ENCODE measurements around the gene KRT80.
A peak's percentile ranks its signal among the peaks of the same experiment; 100 is the strongest.
"Not testable (repeated sequence)": the region's sequence is repeated elsewhere in the genome, so short reads cannot be mapped to it uniquely, and the experiment has no call there.

The KRT80 gene

DNA sequence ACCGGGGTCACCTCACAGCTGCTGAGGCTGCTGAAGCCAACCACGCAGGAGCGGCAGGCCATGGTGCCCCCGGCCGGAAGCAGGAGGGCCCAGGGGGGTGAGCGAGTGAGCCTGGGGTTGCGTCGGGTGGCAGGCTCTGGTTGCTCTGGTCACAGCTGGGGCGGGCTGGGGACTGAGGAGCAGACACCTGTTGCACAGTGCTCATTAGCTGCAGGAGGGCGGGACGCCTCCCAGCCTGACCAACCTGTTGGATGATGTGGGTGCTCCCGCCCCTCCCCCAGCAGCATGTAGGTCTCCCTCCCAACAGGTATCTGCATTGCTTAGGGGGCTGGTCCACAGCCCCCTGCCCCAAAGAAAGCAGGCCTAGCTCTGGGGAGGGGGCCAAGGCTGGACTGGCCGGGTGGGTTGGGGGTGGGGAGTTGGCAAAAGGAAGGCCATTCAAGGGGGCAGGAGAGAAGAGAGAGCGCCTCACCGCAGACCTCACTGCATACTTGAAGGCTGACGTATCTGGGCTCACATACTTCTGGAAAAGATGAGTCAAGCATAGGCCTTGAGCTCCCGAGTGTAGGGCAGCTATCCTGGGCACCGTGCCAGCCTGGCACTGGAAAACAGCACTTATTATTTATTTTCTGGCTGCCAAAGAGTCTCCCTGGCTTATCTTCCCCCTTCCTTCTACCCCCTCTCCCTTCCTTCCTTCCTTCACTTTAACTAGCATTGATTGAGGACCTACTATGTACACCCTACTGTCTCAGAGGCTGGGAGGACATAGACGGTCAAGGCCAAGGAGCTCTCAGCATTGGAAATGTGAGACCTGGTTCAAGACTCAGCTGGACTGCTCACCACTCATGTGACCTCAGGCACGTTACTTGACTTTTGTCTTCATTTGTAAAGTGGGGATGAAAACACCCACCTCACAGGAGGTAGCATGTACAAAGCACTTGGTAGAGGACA is at the start of gene KRT80:
TSS of gene KRT80 (minus strand) at position 174 of the 951 bp plus-strand sequence. CDS start at position 62, 112 bp downstream.
- FAIRE-seq = peak; percentile 90
- DNase-seq (ENCODE audit: low spot score) = peak; percentile 98

DNA sequence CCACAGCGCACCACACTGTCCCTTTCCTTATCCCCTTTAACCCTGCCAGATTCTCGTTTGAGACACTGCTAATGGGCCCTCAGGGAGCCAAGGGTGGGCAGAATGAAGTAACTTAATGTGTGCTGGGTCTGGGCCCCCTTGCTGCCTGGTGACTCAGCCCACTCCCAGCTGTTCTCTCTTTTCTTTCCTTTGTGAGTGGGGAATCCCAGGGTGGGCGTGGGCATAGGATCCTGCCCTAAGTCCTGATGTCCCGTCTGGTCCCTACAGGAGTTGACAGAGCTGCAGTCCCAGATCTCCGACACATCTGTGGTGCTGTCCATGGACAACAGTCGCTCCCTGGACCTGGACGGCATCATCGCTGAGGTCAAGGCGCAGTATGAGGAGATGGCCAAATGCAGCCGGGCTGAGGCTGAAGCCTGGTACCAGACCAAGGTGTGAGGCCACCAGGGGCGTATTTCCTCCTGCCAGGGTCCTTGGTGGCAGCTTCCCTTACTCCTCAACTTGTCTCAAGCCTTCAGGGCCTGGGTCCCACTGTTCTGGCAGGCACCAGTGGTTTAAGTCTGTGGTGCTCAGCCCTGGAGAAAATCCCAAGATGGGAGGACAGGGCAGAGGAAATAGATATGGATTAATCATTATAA is 49.5 kb upstream of the KRT80 start:
- FAIRE-seq (no peak), DNase-seq (ENCODE audit: low spot score) (no peak)

DNA sequence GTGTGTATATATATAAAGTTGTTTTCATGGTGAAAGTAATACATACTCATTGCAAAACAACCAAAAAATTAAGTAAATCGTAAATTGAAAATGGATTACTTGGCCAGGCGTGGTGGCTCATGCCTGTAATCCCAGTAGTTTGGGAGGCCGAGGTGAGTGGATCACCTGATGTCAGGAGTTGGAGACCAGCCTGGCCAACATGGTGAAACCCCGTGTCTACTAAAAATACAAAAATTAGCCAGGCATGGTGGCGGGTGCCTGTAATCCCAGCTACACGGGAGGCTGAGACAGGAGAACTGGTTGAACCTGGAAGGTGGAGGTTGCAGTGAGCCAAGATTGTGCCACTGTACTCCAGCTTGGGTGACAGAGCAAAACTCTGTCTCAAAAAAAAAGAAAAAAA is 48.4 kb upstream of the KRT80 start:
- FAIRE-seq; DNase-seq (ENCODE audit: low spot score): not testable (repeated sequence)

DNA sequence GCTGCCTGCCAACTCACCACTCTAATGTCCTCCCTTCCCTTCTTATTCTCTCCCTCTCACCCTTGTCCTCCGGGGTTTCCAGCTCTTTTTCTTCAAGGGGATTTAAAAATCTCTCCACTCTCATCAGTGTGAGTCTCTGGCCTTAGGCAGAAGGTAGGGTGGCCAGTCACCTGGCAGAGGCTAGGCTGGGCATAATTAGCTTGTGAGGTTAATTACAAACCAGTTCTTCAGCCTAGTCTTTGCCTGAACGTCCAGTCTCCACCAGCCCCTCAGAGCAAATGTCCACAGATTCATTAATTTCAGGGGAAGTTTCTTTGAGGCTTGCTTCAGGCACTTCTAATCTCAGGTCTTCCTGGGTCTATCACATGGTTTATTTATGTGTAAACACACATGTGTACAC is 48.0 kb upstream of the KRT80 start:
- no peak for DNase-seq (ENCODE audit: low spot score)
- no peak for FAIRE-seq

DNA sequence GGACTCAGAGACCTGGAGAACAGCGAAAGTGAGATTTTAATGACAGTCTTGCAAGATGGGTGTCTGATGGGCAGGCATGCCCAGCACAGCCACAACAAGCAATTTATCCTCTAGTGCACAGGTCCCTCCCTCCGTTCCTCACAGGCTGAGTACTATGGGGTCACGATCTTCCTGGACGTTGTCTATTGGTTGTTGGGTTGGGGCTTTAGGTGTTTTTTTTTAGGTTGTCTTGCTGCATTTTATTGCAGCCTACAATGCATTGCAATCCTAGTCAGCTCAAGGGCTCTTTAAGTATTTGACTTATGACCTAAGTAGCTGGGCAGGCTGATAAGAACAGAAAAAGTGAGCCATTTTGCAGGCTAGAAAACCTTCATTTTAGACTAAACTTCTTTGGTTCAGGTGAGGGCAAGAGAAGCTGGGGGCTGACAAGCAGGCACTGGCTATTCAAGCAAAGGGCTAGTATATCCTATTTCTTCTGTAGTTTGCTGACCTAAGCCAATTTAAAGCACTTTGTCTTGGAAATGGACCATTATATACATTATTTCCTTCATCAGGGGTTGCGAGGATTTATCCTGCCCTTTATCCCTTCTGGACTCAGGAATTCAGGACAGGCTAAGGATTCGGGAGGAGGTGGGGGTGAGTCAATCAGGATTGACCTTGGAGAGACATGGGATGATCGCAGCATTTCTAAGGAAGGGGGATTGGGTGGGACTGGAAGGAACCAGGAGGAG is 47.3 kb upstream of the KRT80 start:
- no peak for FAIRE-seq
- DNase-seq (ENCODE audit: low spot score) = no peak

DNA sequence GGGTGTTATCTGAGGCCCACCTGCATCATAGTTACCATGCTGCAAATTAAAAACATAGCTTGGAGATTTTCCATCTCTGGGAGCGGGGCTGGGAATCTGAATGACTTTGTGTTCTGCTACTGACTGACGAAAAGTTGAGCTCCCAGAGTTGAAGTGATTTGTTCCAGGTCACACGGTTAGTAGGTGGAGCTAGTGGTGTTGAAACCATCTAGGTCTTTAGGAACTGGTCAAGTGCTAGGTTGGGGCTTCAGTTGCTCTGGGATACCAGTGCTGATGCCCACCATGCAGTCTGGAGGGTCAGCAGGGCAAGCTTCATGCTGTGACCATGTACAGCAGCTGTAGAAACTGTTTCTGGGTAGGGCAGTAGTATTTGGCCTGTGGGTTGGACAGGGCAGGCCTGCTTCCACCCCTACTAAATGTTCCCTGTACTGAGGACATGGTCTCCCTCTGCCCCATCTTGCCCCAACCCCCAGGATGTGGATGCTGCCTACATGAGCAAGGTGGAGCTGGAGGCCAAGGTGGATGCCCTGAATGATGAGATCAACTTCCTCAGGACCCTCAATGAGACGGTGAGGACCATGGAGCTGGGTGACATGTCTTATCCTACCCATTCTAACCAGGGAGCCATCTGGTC is 46.5 kb upstream of the KRT80 start:
- FAIRE-seq = no peak
- DNase-seq (ENCODE audit: low spot score) = no peak

DNA sequence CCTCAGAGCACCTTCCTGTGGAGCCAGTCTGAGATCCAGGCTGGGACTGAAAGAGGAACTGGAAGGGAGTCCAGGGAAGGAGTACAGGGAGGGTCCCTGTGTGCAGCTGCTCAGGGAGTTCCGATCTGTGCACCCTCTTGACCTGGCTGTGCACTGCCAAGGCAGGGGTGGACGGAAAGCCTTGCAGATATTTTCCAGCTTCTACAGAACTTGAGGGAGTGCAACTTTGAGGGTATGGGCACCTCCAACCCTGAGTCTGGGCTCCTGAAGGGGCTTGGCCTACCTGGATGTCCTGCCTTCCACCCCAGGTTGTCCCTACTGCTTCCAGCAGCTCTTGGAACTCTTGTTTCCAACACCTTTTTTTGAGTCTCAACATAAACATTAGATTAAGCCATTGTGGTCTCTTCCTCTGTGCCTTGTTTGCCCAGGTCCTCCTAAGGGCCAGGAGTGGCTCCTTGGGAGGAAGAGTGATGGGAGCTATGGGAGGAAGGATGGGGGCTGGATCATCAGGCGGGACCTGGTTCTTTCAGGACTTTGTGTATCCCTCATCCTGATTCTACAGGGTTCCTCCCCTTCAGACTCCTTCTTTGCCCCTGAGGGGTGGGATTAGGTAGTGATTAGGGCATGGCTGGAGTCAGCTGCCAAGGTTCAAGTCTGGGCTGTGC is 44.7 kb upstream of the KRT80 start:
- DNase-seq (ENCODE audit: low spot score) = no peak
- no peak for FAIRE-seq

DNA sequence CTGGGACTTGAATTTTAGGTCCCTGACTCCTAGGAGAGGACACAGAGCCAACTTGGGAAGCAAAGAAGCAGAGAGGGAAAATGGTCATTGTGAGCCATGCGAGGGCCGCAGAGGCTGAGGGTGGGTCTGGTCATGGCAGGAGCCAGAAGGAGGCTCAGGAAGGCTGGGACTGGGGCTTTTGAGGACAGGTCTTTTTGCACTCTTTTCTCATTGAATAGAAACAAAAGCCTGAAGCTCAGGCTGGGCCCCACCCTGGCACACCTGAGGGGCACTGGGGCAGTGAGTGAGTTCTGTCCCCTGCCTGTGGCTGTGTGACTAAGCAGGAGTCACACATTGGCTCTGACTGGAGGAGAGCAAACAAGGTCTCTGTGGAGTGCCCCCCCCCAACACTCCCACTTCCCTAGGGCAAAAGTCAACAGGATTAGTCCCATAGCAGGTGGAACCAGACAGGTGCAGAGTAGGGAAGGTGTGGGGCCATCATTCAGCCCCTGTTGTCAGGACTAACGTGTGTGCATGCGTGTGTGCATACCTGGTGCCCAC is 44.1 kb upstream of the KRT80 start:
- no peak for DNase-seq (ENCODE audit: low spot score)
- no peak for FAIRE-seq

DNA sequence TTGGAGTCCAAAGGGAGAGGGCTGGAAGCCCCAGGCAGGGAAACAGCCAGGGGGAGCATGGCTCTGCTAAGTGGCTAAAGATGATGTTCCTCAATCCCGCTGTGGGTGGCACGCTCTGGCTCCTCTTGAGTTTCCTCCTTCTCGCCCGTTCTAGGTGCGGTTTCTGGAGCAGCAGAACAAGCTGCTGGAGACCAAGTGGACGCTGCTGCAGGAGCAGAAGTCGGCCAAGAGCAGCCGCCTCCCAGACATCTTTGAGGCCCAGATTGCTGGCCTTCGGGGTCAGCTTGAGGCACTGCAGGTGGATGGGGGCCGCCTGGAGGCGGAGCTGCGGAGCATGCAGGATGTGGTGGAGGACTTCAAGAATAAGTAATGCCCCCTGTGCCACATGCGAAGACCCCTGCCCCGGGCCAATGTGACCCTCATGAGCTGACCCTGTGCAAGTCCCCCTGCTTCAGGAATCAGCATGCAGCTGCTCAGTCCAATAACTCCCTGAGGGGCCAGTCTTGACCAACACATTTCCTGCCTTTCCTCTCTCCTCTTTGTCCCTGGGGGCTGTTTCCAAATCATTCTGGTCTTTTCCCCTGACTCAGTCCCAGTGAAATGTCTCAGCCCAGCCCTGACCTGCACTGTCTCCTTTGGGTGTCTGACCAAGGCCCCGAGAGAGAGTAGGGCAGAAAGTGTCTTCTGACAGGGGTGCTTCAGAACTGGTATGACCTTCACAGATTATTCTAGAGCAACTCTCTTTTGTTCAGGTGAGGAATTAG is 43.4 kb upstream of the KRT80 start:
- DNase-seq (ENCODE audit: low spot score) = no peak
- FAIRE-seq = no peak

DNA sequence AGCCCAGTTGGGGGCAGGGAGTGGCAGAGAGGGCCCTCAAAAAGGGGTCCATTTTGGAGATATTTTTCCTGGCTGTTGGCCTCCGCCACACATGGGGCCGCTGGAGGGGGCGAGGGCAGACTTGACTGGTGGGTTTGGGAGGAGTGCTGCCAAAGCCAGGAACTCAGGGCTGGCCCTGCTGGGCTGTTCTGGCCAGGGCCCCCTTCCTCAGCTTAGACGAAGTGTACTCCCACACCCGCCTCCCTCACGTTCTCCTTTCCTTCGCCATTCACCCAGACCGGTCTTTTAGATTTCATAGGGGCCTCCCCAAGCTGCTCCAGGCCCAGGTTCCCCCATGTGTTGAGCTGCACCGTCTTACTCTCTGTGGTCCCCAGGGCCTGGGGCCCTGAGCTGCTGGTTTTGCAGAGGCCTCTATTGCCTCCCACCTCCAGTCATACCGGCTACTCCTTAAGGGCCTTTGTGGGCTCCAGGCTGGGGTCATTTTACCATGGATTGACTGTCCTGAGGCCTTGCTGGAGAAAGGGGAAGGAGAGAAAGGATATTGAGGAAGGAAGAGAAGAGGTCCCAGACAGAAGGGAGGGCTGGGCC is 42.5 kb upstream of the KRT80 start:
- FAIRE-seq (no peak), DNase-seq (ENCODE audit: low spot score) (no peak)

DNA sequence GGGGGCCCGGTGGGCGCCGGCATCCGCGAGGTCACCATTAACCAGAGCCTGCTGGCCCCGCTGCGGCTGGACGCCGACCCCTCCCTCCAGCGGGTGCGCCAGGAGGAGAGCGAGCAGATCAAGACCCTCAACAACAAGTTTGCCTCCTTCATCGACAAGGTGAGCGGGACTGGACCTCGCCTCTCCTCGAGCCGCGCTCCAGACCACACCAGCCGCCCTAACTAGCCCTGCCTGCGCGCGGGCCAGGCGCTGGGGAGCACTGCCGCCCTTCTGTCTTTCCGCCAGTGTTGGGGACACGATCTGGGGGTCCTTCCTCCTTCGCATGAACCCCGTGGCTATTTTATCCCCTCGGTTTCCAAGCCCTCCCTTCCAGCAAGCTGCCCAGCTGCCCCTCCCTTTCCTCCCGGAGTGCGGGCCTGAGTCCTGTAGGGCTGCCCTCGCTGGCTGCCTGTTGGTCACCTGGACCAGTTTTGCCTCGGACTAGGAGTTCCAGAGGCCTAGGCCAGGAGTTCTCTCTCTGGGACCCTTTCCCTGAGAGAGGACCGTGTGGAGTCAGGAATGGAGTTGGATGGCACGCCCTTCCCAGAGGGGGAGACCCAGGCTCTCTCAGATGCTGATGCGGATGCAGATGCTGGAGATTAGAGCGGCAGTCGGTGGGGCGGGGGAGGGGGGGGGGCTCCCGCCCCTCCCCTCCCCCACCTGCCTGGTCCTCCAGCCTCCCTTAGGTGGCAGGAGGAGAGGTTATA is 41.8 kb upstream of the KRT80 start:
- DNase-seq (ENCODE audit: low spot score) = no peak
- FAIRE-seq = no peak

DNA sequence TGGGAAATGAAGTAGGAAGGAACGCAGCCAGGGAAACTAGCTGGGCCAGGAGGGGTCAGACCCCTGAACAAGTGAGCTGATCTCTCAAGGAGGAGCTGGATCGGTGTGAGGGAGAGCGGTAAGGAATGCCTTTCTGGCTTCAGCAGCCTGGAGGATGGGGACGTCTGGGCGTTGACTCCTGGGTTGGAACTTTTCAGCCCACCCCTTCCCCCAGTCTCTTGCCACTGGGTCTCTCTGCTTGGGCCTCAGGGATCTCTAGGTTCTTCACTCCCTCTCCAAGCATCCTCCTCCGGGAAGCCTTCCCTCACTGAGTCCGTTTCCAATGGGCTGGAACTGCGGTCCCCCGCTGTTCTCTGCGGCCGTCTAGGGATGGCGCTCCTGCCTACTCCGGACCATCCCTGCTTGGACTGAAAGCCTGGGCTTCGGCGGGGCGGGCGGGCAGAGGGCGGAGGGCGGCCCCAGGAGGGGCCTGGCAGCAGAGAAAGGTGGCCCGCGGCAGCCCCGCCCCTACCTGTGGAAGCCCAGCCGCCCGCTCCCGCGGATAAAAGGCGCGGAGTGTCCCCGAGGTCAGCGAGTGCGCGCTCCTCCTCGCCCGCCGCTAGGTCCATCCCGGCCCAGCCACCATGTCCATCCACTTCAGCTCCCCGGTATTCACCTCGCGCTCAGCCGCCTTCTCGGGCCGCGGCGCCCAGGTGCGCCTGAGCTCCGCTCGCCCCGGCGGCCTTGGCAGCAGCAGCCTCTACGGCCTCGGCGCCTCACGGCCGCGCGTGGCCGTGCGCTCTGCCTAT is 41.1 kb upstream of the KRT80 start, which contains the start of gene KRT7:
TSS of gene KRT7 (plus strand) at position 570 of the 788 bp plus-strand sequence. CDS start at position 624, 54 bp downstream.
- DNase-seq (ENCODE audit: low spot score) (no peak), FAIRE-seq (no peak)

DNA sequence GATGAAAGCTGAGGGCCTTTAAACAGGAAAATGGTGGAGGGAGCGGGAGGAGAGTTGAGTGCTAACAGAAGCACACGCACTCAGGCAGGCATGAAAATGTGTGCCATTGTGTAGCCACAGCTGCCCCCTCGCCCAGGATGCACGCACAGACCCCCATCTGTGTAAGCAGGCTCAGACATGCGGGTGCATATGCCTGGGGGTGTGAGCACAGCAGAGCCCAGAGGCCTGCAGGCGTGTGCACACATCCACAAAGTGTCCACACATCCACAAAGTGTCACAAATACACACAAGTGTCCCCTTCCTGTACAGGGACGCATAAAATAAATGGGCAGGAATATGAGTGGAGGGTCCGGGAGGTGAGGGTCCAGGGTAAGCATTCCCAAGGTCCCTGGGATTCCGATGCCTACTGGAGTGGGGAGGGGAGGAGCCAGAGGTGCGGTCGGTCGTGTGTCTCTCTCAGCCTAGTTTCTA is 40.4 kb upstream of the KRT80 start:
- FAIRE-seq (no peak), DNase-seq (ENCODE audit: low spot score) (no peak)

DNA sequence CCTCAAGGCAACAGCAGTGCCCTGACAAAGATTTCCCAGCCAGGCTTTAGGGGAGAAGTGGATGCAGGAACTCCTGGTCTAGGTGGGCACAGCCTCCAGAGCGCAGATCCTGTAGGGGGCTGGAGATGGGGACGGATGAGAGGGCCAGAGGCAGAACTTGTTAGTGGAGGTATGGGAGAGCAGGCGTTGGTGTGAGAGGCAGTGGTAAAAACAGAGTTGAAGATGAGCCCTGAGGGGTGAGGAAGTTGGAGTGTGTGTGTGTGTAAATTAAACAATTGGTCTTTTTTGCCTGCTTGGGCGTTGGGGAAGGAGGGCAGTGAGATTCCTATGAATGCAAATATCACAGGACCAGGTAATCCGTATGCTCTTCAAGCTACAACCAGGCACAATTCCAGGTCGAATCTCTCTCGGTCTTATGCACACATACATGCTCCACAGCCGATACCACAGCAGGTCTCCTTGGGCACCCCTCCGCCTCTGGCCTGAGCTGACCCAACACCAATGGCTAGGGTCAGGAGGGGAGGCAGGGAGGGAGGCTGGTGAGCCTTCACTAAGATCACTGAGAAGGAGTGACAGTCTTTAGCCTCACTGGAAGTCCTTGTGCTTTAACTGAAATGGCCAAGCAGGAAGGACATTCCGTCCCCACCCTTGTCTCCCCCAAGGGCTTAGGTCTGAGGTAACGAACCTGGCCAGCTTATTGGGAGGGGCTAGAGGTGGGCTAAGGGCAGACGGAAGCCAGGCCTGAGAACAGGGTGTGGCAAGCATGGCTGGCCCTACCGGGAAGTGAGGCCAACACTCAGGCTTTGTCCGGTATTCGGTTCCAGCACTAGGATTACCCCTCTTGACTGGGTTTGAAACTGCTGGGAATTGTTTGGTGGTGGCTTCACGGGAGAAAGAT is 39.7 kb upstream of the KRT80 start:
- FAIRE-seq = no peak
- no peak for DNase-seq (ENCODE audit: low spot score)

DNA sequence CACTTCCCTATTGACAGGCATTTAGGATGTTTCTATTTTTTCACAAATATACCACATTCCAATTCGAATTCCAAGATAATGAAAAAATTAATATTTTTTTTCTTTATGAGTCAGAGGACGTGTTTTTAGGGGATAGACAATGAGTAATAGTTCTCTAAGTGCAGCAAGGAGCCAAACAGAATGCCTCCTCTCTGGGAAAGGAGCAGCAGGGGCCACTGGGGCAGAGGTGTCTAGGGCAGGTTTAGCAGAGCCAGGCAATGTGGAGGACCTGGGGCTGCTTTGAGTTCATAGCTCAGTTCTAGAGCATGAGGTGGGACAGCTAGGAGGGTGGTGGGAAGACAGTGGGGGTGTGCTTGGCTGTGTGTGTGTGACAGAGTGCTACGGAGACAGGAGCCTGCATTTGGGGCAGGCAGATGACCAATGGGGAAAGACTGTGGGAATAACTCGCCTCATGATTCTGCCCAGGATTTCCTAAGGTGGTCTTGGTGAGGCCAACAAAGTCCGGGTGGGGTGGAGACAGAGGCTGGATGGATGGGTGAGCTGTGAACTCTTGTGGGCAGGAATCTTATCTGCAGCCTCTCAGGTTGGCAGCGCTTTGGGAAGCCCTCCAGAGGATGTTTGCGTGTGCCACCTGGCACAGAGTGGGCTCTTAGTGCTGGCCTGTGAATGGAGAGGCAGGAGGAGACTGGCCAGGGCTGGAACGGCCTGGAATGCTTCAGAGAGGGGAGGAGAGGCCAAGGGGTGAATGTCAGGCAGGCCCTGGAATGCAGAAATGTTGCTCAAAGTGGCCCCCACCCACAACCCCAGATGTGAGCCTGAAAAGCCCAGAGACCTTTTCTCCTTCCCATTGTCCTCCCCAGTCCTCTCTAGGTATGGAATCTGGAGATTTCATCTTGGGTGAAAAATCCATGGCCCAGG is 38.8 kb upstream of the KRT80 start:
- FAIRE-seq = peak; percentile 58
- peak; percentile 68 for DNase-seq (ENCODE audit: low spot score)
